Stimulated activated CD8-positive, alpha-beta memory T cell treated with anti-CD3 and anti-CD28 coated beads, Interleukin-7, amount 100 ng/mL, for 1 hour (primary cell): ENCODE results near the gene APEH.

ENCODE experiments used
- DNase-seq, 2 donors: peaks; one replicate each; pipeline ENCODE4 v3.0.0-alpha.2; 2020; ENCODE audit warnings: low read depth in 2 of 2

The APEH gene

DNA sequence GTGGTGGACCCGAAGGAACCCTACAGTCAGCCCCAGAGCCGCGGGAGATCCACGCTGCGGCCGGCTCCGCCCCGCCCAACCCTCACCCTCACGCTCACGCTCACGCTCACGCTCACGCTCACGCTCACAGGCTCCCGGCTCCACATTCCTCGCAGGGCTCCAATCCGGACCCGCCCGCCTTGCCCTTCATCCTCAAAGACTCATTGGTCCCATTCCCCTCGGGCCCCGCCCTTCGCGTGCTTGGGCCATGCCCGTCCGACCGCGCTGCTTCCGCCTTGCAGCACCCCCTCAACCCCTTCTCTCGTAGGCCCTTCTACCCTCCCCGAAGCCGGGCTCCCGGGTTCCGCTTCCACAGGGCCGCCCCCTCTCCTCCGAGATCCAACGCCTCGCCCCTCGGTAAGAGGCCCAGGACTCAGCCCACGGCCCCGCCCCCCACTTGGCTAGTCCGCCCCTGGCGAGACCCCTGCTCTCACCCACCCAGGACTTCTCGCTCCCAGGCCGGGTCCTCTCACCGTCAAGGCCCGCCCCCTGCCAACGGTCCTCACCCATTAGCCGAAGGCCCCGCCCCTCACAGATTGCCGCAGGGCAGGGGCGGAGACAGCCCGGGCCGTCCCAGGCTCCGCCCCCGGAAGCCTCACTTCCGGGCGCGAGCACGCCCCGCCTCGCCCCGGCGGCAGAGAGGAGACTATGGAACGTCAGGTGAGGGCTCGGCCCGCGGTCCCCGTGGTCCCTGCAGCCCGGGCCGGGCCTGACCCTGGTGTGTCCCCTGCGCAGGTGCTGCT lies at the start of gene APEH:
Gene APEH (plus strand): TSS at position 637 of the 782 bp plus-strand sequence. CDS start 51 bp downstream, at position 688.
- DNase-seq = peak; percentile 89 to 90

DNA sequence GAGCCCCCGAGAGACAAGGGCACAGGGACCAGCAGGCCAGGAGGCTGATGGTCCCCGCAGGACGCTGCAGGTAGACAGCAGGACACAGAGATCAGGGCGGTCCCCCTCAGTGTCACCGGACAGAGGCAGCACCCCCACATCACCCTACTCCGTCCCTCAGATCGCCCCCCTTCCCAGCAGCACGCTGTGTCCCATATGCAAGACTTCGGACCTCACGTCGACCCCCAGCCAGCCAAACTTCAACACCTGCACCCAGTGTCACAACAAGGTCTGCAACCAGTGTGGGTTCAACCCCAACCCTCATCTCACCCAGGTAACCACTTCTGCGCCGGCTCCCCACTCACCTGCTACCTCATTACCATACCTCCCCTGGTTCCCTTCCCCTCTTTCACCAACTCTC lies 49.1 kb upstream of the APEH start:
- DNase-seq = no peak

DNA sequence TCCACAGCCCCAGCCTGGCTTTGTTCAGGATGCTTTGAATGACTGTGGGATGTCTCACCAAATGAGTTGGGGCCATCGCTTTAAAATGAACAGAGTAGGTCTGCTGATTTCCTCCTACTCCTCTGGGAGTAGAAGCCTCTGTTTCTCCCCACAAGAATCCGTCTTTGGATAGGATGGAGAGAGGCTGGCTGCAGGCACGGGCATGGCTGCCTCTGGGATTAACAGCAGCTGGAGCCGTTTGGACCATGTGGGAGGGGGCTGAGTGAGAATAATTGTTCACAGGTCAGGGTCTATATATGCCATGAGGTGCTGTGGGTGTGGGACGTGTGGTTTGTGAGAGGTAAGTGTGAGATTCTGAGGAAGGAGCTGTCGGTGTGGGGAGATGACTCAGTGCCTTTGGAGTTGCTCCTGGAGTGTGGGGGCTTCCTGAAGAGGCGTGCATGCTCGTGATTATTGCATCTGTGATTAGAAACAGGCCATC lies 48.0 kb upstream of the APEH start:
- no peak for DNase-seq

DNA sequence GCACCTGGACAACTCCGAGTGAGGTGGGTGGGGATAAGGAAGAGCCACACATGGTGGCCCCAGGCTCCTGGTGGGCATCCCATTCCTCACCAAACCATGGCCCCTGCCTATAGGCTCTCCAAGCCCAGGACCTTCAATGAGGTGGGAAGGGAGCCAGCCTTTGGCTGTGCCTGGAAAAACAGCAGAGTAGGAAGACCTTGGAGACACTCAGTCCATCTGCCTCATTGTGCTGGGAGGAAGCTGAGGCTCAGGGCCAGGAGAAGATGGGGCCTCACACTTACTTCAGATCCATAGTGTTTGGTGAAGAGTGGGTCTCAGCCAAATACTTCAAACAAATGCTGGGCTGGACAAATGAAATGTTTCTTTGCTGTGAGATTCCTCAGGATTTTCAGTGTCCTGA lies 47.4 kb upstream of the APEH start:
- no peak for DNase-seq

GRCh38 chr3:49627634-49628033 lies 46.5 kb upstream of the APEH start:
- DNase-seq = no peak

GRCh38 chr3:49628249-49628648 lies 45.9 kb upstream of the APEH start:
- no peak for DNase-seq

DNA sequence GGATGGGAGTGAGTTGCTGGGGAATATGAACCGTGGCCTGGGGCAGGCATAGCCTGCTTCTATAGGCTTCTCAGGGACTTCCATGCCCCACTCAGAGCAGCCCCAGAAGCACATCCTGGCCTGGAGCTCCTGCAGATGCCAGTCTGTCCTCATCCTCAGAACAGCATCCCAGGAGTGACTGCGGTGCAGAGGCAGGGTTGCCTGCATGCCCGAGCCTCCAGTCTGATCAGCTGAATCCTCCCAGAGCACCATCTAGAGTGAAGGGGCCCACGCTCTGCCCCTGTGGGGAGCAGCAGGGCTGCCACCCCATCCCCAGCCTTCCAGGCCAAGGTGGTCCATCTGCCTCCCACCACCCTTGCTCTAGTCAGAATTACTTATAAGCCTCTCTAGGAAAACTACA lies 44.7 kb upstream of the APEH start:
- no peak for DNase-seq

GRCh38 chr3:49629866-49630265 lies 44.3 kb upstream of the APEH start:
- DNase-seq = no peak

DNA sequence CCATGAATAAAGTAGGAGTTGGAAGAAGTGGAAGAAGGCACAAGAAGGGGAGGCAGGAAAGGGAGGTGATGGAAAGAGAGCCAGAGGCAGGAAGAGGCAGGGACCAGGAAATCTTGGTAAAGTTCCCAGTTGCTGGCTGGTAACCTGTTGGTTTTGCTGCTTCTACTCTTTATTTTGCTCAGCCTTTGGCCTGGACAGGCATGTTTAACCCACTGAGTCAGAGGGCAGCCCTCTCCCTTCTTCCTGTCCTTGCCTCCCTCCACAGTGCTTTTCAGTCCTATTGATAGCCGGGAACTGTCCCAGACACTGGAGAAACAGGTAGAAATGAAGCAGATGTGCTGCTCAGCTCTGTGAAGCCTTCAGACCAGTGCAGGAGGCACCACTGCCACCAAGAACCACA lies 43.4 kb upstream of the APEH start:
- DNase-seq = no peak

- no peak for DNase-seq
Observed at GRCh38 chr3:49634736-49635135, 39.4 kb upstream of the APEH start.

GRCh38 chr3:49636883-49637609 lies 37.1 kb upstream of the APEH start:
- no peak for DNase-seq

- DNase-seq = no peak
Observed at GRCh38 chr3:49638445-49638844, 35.7 kb upstream of the APEH start.

GRCh38 chr3:49639551-49639950 lies 34.6 kb upstream of the APEH start:
- DNase-seq = no peak

DNA sequence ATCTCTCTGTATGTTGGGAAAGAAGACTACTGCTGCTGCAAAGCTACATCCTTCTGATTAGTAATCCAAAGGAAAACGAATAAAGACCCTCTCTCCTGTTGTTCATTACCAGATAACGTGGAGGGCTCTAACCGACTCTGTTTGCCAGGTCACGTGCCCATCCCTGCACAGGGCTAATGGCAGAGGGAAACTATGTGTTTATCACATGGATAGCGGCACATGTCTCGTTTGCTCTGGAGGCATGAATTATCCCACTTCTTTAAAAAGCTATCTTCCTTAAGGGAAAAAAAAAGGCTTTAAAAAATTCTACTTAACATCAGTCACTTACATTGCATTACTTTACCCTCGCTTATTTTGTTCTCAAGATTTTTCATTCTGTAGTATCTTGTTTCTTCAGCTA lies 32.9 kb upstream of the APEH start:
- no peak for DNase-seq

- DNase-seq = no peak
Observed at GRCh38 chr3:49641921-49642707, 32.0 kb upstream of the APEH start.

DNA sequence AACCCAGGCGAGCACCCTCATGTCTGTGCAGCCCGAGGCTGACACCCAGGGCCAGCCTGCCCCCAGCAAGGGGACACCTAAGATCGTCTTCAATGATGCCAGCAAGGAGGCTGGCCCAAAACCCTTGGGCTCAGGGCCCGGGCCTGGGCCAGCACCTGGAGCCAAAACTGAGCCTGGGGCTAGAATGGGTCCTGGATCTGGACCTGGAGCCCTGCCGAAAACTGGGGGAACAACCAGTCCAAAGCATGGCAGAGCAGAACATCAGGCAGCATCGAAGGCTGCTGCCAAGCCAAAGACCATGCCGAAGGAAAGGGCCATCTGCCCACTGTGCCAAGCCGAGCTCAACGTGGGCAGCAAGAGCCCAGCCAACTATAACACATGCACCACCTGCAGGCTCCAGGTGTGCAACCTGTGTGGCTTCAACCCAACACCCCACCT lies 31.4 kb upstream of the APEH start:
- DNase-seq = no peak

GRCh38 chr3:49644684-49645083 lies 29.5 kb upstream of the APEH start:
- DNase-seq = no peak

GRCh38 chr3:49646236-49646635 lies 27.9 kb upstream of the APEH start:
- no peak for DNase-seq

DNA sequence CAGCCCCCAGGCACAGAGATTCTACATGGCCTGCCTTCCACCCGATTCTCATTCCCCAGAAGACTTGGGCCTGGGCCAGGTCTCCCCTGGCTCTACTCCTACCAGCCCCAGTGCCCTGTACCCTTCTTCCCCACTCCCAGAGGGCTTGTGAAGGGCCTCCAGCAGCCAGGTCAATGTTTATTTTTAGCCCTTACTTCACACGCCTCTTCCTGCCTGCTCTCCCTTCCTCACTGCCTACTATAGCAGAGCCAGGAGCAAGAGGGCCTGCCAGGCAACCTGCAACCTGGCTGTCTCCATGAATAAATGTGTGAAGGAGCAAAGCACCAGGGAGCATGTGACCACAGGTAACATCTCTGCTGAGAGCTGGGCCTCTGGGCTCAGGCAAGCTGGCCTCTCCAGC lies 26.4 kb upstream of the APEH start:
- DNase-seq = no peak

GRCh38 chr3:49648354-49649019 lies 25.7 kb upstream of the APEH start:
- DNase-seq = no peak

DNA sequence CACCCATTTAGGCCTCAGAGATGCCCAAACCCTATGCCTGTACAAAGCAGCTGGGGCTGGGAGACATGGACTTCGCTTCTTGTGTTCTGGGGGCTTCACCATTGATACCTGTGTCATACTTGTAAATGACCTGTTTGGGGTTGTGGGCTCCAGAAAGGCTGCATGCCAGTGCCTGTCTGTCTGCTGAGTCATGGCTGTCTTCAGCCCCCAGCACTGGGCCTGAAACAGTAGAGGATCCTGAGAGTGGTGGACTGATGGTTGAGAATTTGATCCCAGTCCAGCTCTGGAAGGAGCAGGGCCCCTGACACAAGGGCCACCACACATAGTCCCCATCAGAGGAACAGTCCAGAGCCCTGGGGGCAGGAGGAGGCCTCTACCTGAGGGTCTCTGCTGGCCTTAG lies 24.6 kb upstream of the APEH start:
- DNase-seq = no peak

DNA sequence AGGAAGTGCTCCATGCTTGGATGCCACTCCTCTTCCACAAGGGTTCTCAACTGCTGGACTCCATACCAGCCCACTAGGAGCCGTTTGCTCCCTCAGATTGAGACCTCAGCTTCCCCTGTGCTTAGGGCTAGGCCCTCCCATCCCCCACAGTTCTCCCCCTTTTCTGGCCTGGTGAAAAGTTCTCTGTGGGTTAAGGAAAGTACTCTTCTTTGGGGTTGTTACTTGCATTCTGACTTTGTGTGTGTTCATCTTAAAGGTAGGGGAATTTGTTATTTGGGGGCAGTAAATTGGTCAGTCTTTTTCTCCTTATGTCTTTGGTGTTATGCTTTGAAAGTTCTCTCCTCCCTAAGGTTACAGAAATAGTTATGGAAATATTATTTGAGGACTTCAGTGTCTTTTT lies 24.0 kb upstream of the APEH start:
- DNase-seq = no peak
